ENCODE measurements around the gene NR2E3.

Gene NR2E3

GRCh38 chr15:71790081-71790480 lies 20.3 kb upstream of the NR2E3 start:
- Histone ChIP-seq H3K27ac (ENCODE audit: low read length) (no peak overlapping the region), H3K4me1 (ENCODE audit: control insufficient read depth, insufficient read depth, low read length) (no peaks in the 10 kb centered on the region; the same call in 1 of the 2 replicates), H3K27me3 (ENCODE audit: control insufficient read depth, insufficient read depth, low read length) (no peaks in the 10 kb centered on the region), H3K9me3 (ENCODE audit: control insufficient read depth, insufficient read depth, low read length) (no peaks in the 10 kb centered on the region), H3K4me3 (ENCODE audit: low read length) (no peak overlapping the region), H3K36me3 (ENCODE audit: control insufficient read depth, insufficient read depth, low read length) (no peaks in the 10 kb centered on the region)
- no CpG with 5 or more reads among the region's 10 CpGs for WGBS (ENCODE audit: insufficient coverage, insufficient read length)
- no peak for DNase-seq (ENCODE audit: low read depth, low spot score)

GRCh38 chr15:71791975-71792374 lies 18.4 kb upstream of the NR2E3 start:
- Histone ChIP-seq H3K4me3 (ENCODE audit: low read length) (no peak overlapping the region), H3K9me3 (ENCODE audit: control insufficient read depth, insufficient read depth, low read length) (no peaks in the 10 kb centered on the region), H3K36me3 (ENCODE audit: control insufficient read depth, insufficient read depth, low read length) (no peaks in the 10 kb centered on the region), H3K27me3 (ENCODE audit: control insufficient read depth, insufficient read depth, low read length) (no peaks in the 10 kb centered on the region), H3K4me1 (ENCODE audit: control insufficient read depth, insufficient read depth, low read length) (no peaks in the 10 kb centered on the region; the same call in 1 of the 2 replicates), H3K27ac (ENCODE audit: low read length) (no peak overlapping the region)
- WGBS (ENCODE audit: insufficient coverage, insufficient read length): no CpG with 5 or more reads among the region's 7 CpGs
- DNase-seq (ENCODE audit: low read depth, low spot score): no peak

- H3K27ac ChIP-seq (ENCODE audit: low read length): no peak overlapping the region
- no peaks in the 10 kb centered on the region for H3K36me3 ChIP-seq (ENCODE audit: control insufficient read depth, insufficient read depth, low read length)
- no peaks in the 10 kb centered on the region for H3K27me3 ChIP-seq (ENCODE audit: control insufficient read depth, insufficient read depth, low read length)
- DNase-seq (ENCODE audit: low read depth, low spot score): no peak
- H3K4me1 ChIP-seq (ENCODE audit: control insufficient read depth, insufficient read depth, low read length): no peaks in the 10 kb centered on the region; the same call in 1 of the 2 replicates
- no peaks in the 10 kb centered on the region for H3K9me3 ChIP-seq (ENCODE audit: control insufficient read depth, insufficient read depth, low read length)
- no peak overlapping the region for H3K4me3 ChIP-seq (ENCODE audit: low read length)
- no CpG with 5 or more reads among the region's 2 CpGs for WGBS (ENCODE audit: insufficient coverage, insufficient read length)
Measured at GRCh38 chr15:71792521-71792920, 17.8 kb upstream of the NR2E3 start.

GRCh38 chr15:71798641-71799040 lies 11.7 kb upstream of the NR2E3 start:
- Histone ChIP-seq H3K36me3 (ENCODE audit: control insufficient read depth, insufficient read depth, low read length) (no peaks in the 10 kb centered on the region), H3K27me3 (ENCODE audit: control insufficient read depth, insufficient read depth, low read length) (no peaks in the 10 kb centered on the region), H3K27ac (ENCODE audit: low read length) (no peak overlapping the region), H3K4me1 (ENCODE audit: control insufficient read depth, insufficient read depth, low read length) (no peaks in the 10 kb centered on the region; the same call in 1 of the 2 replicates), H3K4me3 (ENCODE audit: low read length) (no peak overlapping the region), H3K9me3 (ENCODE audit: control insufficient read depth, insufficient read depth, low read length) (no peaks in the 10 kb centered on the region)
- no CpG with 5 or more reads among the region's 6 CpGs for WGBS (ENCODE audit: insufficient coverage, insufficient read length)
- no peak for DNase-seq (ENCODE audit: low read depth, low spot score)

- WGBS (ENCODE audit: insufficient coverage, insufficient read length): no CpG with 5 or more reads among the region's 3 CpGs
- no peaks in the 10 kb centered on the region for H3K36me3 ChIP-seq (ENCODE audit: control insufficient read depth, insufficient read depth, low read length)
- no peaks in the 10 kb centered on the region for H3K9me3 ChIP-seq (ENCODE audit: control insufficient read depth, insufficient read depth, low read length)
- no peak for DNase-seq (ENCODE audit: low read depth, low spot score)
- H3K4me3 ChIP-seq (ENCODE audit: low read length): no peak overlapping the region
- H3K27ac ChIP-seq (ENCODE audit: low read length): no peak overlapping the region
- H3K4me1 ChIP-seq (ENCODE audit: control insufficient read depth, insufficient read depth, low read length): no peaks in the 10 kb centered on the region; the same call in 1 of the 2 replicates
- no peaks in the 10 kb centered on the region for H3K27me3 ChIP-seq (ENCODE audit: control insufficient read depth, insufficient read depth, low read length)
Measured at GRCh38 chr15:71800190-71800589, 10.2 kb upstream of the NR2E3 start.

- Histone ChIP-seq H3K27ac (ENCODE audit: low read length) (no peak overlapping the region), H3K9me3 (ENCODE audit: control insufficient read depth, insufficient read depth, low read length) (no peaks in the 10 kb centered on the region), H3K4me1 (ENCODE audit: control insufficient read depth, insufficient read depth, low read length) (no peaks in the 10 kb centered on the region; the same call in 1 of the 2 replicates), H3K36me3 (ENCODE audit: control insufficient read depth, insufficient read depth, low read length) (no peaks in the 10 kb centered on the region), H3K4me3 (ENCODE audit: low read length) (no peak overlapping the region), H3K27me3 (ENCODE audit: control insufficient read depth, insufficient read depth, low read length) (no peaks in the 10 kb centered on the region)
- WGBS (ENCODE audit: insufficient coverage, insufficient read length): no CpG with 5 or more reads among the region's 17 CpGs
- DNase-seq (ENCODE audit: low read depth, low spot score): no peak
Measured at GRCh38 chr15:71800835-71801745, 9.3 kb upstream of the NR2E3 start.

GRCh38 chr15:71801935-71802655 lies 8.3 kb upstream of the NR2E3 start:
- H3K9me3 ChIP-seq (ENCODE audit: control insufficient read depth, insufficient read depth, low read length): no peaks in the 10 kb centered on the region
- H3K27ac ChIP-seq (ENCODE audit: low read length): no peak overlapping the region
- no CpG with 5 or more reads among the region's 24 CpGs for WGBS (ENCODE audit: insufficient coverage, insufficient read length)
- no peak overlapping the region for H3K4me3 ChIP-seq (ENCODE audit: low read length)
- no peaks in the 10 kb centered on the region for H3K27me3 ChIP-seq (ENCODE audit: control insufficient read depth, insufficient read depth, low read length)
- H3K4me1 ChIP-seq (ENCODE audit: control insufficient read depth, insufficient read depth, low read length): peaks cover 3% of the 10 kb centered on the region; the same call in 1 of the 2 replicates
- no peaks in the 10 kb centered on the region for H3K36me3 ChIP-seq (ENCODE audit: control insufficient read depth, insufficient read depth, low read length)
- DNase-seq (ENCODE audit: low read depth, low spot score): no peak

- Histone ChIP-seq H3K36me3 (ENCODE audit: control insufficient read depth, insufficient read depth, low read length) (no peaks in the 10 kb centered on the region), H3K27ac (ENCODE audit: low read length) (no peak overlapping the region), H3K4me1 (ENCODE audit: control insufficient read depth, insufficient read depth, low read length) (peaks cover 4% of the 10 kb centered on the region; the same call in 1 of the 2 replicates), H3K4me3 (ENCODE audit: low read length) (no peak overlapping the region), H3K27me3 (ENCODE audit: control insufficient read depth, insufficient read depth, low read length) (no peaks in the 10 kb centered on the region), H3K9me3 (ENCODE audit: control insufficient read depth, insufficient read depth, low read length) (no peaks in the 10 kb centered on the region)
- DNase-seq (ENCODE audit: low read depth, low spot score): no peak
- WGBS (ENCODE audit: insufficient coverage, insufficient read length): no CpG with 5 or more reads among the region's 21 CpGs
Measured at GRCh38 chr15:71802770-71803169, 7.6 kb upstream of the NR2E3 start.

- H3K4me3 ChIP-seq (ENCODE audit: low read length): no peak overlapping the region
- no peak overlapping the region for H3K27ac ChIP-seq (ENCODE audit: low read length)
Measured at GRCh38 chr15:71804226-71804625, 6.1 kb upstream of the NR2E3 start.

GRCh38 chr15:71804695-71805470 lies 5.5 kb upstream of the NR2E3 start:
- DNase-seq (ENCODE audit: low read depth, low spot score): no peak
- Histone ChIP-seq H3K36me3 (ENCODE audit: control insufficient read depth, insufficient read depth, low read length) (no peaks in the 10 kb centered on the region), H3K4me3 (ENCODE audit: low read length) (no peak overlapping the region), H3K4me1 (ENCODE audit: control insufficient read depth, insufficient read depth, low read length) (peaks cover 9% of the 10 kb centered on the region; the same call in 1 of the 2 replicates), H3K27ac (ENCODE audit: low read length) (no peak overlapping the region), H3K9me3 (ENCODE audit: control insufficient read depth, insufficient read depth, low read length) (no peaks in the 10 kb centered on the region), H3K27me3 (ENCODE audit: control insufficient read depth, insufficient read depth, low read length) (no peaks in the 10 kb centered on the region)
- WGBS (ENCODE audit: insufficient coverage, insufficient read length): no CpG with 5 or more reads among the region's 6 CpGs

More at GRCh38 chr15:71804226-71804625, 6.1 kb upstream of the NR2E3 start:
- Histone ChIP-seq H3K9me3 (ENCODE audit: control insufficient read depth, insufficient read depth, low read length) (no peaks in the 10 kb centered on the region), H3K4me1 (ENCODE audit: control insufficient read depth, insufficient read depth, low read length) (peaks cover 9% of the 10 kb centered on the region; the same call in 1 of the 2 replicates), H3K36me3 (ENCODE audit: control insufficient read depth, insufficient read depth, low read length) (no peaks in the 10 kb centered on the region), H3K27me3 (ENCODE audit: control insufficient read depth, insufficient read depth, low read length) (no peaks in the 10 kb centered on the region)
- no CpG with 5 or more reads among the region's 5 CpGs for WGBS (ENCODE audit: insufficient coverage, insufficient read length)
- no peak for DNase-seq (ENCODE audit: low read depth, low spot score)
